ENCODE data around the gene SWAP70. TPM values are rescaled to one million over a fixed set of nuclear protein-coding genes. Genes with fewer than 3 reads are reported as not detected.
"Not testable (repeated sequence)": the region's sequence is repeated elsewhere in the genome, so short reads cannot be mapped to it uniquely, and the experiment has no call there.

Gene SWAP70
- polyA plus RNA-seq, 1 experiment, result 24.6 TPM

DNA sequence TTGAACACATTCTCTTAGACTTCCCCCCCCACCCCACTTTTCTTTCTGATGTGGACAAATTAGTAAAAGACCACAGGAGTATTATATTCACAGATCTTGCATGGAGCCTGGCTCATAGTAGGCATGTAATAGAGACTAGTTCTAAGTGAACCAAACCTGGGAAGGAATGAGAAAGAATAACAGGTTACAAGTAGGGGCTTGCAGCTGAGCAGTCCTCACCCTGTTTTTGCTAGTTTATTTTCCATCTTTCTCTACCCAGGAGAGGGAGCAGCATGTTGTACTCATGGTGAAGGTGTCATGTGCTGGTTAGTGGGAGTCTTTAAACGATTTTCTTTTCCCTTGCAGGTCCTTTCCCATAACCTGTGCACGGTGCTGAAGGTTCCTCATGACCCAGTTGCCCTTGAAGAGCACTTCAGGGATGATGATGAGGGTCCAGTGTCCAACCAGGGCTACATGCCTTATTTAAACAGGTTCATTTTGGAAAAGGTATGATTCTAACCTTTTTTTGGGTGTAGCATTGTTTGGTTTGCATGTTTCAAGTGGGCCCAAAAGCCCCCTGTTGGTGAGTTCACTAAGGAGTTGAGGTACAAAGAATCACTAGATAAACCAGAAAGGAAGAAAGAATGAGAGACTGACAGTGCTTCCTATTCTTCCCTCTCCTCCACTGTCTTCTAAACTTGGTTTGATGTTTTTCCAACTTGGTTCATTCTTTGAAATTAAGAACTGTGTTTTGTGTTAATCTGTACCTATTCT lies 30.1 kb downstream of the SWAP70 start:
- Histone ChIP-seq H3K27me3 (ENCODE audit: control insufficient read depth, insufficient read depth, low read length) (no peaks in the 10 kb centered on the region), H3K27ac (ENCODE audit: low read depth, low read length) (no peak overlapping the region), H3K4me3 (ENCODE audit: low read depth, low read length) (no peak overlapping the region), H3K9me3 (ENCODE audit: control insufficient read depth, insufficient read depth, low read length) (no peaks in the 10 kb centered on the region)
- ChIA-PET CTCF (no interaction called here), POLR2A (no interaction called here)
- TF ChIP-seq, protein P1, sequence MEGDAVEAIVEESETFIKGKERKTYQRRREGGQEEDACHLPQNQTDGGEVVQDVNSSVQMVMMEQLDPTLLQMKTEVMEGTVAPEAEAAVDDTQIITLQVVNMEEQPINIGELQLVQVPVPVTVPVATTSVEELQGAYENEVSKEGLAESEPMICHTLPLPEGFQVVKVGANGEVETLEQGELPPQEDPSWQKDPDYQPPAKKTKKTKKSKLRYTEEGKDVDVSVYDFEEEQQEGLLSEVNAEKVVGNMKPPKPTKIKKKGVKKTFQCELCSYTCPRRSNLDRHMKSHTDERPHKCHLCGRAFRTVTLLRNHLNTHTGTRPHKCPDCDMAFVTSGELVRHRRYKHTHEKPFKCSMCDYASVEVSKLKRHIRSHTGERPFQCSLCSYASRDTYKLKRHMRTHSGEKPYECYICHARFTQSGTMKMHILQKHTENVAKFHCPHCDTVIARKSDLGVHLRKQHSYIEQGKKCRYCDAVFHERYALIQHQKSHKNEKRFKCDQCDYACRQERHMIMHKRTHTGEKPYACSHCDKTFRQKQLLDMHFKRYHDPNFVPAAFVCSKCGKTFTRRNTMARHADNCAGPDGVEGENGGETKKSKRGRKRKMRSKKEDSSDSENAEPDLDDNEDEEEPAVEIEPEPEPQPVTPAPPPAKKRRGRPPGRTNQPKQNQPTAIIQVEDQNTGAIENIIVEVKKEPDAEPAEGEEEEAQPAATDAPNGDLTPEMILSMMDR (IDR thresholded peaks at IDR 0.05; ENCODE audit: low read depth, low read length), result no peak
- DNase-seq (ENCODE audit: low read depth, low spot score), result no peak

DNA sequence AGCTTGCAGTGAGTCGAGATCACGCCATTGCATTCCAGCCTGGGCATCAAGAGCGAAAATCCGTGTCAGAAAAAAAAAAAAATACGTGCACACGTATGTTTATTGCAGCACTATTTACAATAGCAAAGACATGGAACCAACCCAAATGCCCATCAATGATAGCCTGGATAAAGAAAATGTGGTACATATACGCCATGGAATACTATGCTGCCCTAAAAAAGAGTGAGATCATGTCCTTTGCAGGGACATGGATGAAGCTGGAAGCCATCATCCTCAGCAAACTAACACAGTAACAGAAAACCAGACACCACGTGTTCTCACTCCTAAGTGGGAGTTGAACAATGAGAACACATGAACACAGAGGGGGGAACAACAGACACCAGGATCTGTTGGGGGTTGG lies 31.4 kb downstream of the SWAP70 start:
- DNase-seq (ENCODE audit: low read depth, low spot score); H3K4me3 ChIP-seq (ENCODE audit: low read depth, low read length); CTCF ChIA-PET; H3K27me3 ChIP-seq (ENCODE audit: control insufficient read depth, insufficient read depth, low read length); POLR2A ChIA-PET; H3K9me3 ChIP-seq (ENCODE audit: control insufficient read depth, insufficient read depth, low read length); H3K27ac ChIP-seq (ENCODE audit: low read depth, low read length): not testable (repeated sequence)

DNA sequence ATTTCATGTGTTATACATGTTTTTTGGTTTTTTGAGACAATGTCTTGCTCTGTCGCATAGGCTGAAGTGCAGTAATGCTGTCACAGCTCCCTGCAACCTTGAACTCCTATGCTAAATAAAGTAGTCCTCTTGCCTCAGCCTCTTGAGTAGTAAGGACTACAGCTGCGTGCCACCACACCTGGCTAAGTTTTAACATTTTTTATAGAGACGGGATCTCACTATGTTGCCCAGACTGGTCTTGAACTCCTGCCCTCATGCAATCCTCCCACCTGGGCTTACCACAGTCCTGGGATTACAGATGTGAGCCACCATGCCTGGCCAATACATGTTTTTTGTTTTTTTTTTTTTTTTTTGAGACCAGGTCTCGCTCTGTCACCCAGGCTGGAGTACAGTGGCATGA lies 33.9 kb downstream of the SWAP70 start:
- no peaks in the 10 kb centered on the region for H3K27me3 ChIP-seq (ENCODE audit: control insufficient read depth, insufficient read depth, low read length)
- H3K27ac ChIP-seq (ENCODE audit: low read depth, low read length), result no peak overlapping the region
- ChIA-PET CTCF (no interaction called here), POLR2A (no interaction called here)
- TF ChIP-seq, protein P1 (IDR thresholded peaks at IDR 0.05; ENCODE audit: low read depth, low read length), result no peak
- no peak for DNase-seq (ENCODE audit: low read depth, low spot score)
- no peaks in the 10 kb centered on the region for H3K9me3 ChIP-seq (ENCODE audit: control insufficient read depth, insufficient read depth, low read length)
- H3K4me3 ChIP-seq (ENCODE audit: low read depth, low read length), result no peak overlapping the region

DNA sequence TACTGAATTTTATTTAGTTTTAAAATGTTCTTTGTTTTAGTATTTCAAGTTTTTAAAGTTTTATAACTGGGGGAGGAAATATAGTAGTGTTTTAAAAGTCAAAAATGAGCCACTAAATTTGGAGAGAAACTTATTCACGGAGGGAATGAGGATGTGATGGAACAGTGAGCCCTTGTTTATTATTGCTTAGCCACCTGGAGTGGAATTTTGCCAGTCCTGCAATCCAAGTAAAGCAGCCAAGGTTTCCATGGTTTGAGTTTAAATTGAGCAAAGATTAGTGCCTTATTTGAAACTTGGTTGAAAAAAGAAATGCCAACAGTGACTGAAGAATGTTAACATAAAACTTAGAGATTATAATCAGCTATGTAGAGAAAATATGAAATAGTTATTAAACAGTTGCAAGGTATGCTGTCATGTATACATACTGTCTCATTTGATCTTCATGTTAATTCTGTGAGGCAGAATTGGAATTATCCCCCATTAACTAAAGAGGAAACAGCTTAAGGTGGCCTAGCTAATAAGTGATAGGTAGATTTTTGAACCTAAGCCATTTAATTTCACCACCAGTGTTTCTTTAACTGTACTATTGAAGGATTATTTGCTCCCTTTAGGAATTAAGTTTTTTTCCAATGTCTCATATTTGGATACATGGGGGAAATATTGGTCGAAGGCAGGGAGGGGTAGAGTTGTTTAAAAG lies 36.4 kb downstream of the SWAP70 start:
- POLR2A ChIA-PET, result no interaction called here
- Histone ChIP-seq H3K27ac (ENCODE audit: low read depth, low read length) (no peak overlapping the region), H3K4me3 (ENCODE audit: low read depth, low read length) (no peak overlapping the region), H3K9me3 (ENCODE audit: control insufficient read depth, insufficient read depth, low read length) (no peaks in the 10 kb centered on the region), H3K27me3 (ENCODE audit: control insufficient read depth, insufficient read depth, low read length) (no peaks in the 10 kb centered on the region)
- no peak for DNase-seq (ENCODE audit: low read depth, low spot score)
- TF ChIP-seq, protein P1 (IDR thresholded peaks at IDR 0.05; ENCODE audit: low read depth, low read length), result no peak
- CTCF ChIA-PET, result no interaction called here

DNA sequence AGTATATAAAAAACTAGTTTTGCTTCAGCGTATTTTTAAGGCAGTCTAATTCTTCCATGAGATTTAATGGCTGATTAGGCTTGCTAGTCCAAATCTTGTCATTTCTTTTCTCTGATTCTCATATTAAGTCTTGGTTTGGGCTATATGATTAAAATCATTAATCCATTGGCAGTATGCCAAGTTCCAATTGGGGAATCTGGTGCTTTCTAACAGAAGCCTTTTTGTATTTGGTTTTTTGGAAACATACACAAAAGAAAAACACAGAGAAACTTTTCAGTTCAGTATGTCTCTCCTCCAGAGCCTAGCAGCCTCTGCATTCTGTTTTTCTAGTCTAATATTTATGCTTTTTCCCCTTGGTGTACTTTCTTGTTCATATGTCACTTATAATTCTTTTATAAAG lies 37.9 kb downstream of the SWAP70 start:
- H3K27ac ChIP-seq (ENCODE audit: low read depth, low read length), result no peak overlapping the region
- TF ChIP-seq, protein P1 (IDR thresholded peaks at IDR 0.05; ENCODE audit: low read depth, low read length), result no peak
- POLR2A ChIA-PET, result no interaction called here
- no peaks in the 10 kb centered on the region for H3K27me3 ChIP-seq (ENCODE audit: control insufficient read depth, insufficient read depth, low read length)
- no peak for DNase-seq (ENCODE audit: low read depth, low spot score)
- H3K9me3 ChIP-seq (ENCODE audit: control insufficient read depth, insufficient read depth, low read length), result no peaks in the 10 kb centered on the region
- H3K4me3 ChIP-seq (ENCODE audit: low read depth, low read length), result no peak overlapping the region
- CTCF ChIA-PET, result no interaction called here

Measured in AG04450 (cell line).